Measurements from ENCODE around the gene CHCHD10. TPM values are rescaled to one million over a fixed set of nuclear protein-coding genes. Genes with fewer than 3 reads are reported as not detected.

The CHCHD10 gene
- total and polyA plus RNA-seq, 2 of the 8 experiments (the other 6 are each of a cell fraction or from before 2014, with no cell fraction given): 58.3 to 94.5 TPM

- Histone ChIP-seq H3K56ac (replicated peaks; ENCODE audit: insufficient read length, low read depth, low read length) (no peak overlapping the region), H2AK5ac (ENCODE audit: low read depth, low read length) (no peak overlapping the region), H3K4me1 (replicated peaks in 1 of 4; ENCODE audit: control insufficient read depth in 3 of 4, insufficient read depth in 4 of 4, low read length in 3 of 4) (peaks cover 0 to 6% (median 0%) of the 10 kb centered on the region in 4 experiments; a peak in 3 of 7 replicates), H3K79me2 (ENCODE audit: control insufficient read depth in 1 of 2, insufficient read depth in 2 of 2, low read length in 2 of 2) (no peaks in the 10 kb centered on the region), H3K23me2 (ENCODE audit: low read depth, low read length) (0 out of 2 replicates have a peak, but pooled peaks cover 2% of the 10 kb centered on the region), H2AFZ (ENCODE audit: low read length) (no peak overlapping the region), H3K9ac (replicated peaks in 1 of 4; ENCODE audit: extremely low read depth in 1 of 4, low read depth in 3 of 4, low read length in 3 of 4) (no peak overlapping the region), H4K20me1 (replicated peaks in 1 of 2; ENCODE audit: control insufficient read depth in 1 of 2, insufficient read depth in 2 of 2, low read length in 2 of 2) (no peaks in the 10 kb centered on the region), H4K8ac (ENCODE audit: extremely low read depth, insufficient read depth, low read length) (no peak overlapping the region), H4K91ac (replicated peaks; ENCODE audit: insufficient read length, low read length) (no peak overlapping the region), H2BK120ac (replicated peaks; ENCODE audit: low read depth, low read length) (no peak overlapping the region), H3K36me3 (ENCODE audit: control insufficient read depth in 2 of 4, insufficient read depth in 4 of 4, low read length in 3 of 4) (no peaks in the 10 kb centered on the region), H2BK12ac (ENCODE audit: low read depth, low read length) (no peak overlapping the region), H2BK15ac (ENCODE audit: low read length) (0 out of 2 replicates have a peak overlapping the region, but pooled peaks have one; percentile 61), H3K18ac (ENCODE audit: extremely low read depth, low read length) (no peak overlapping the region), H3K27ac (ENCODE audit: low read depth, low read length) (no peak overlapping the region), H4K5ac (ENCODE audit: insufficient read length, low read depth, low read length) (no peak overlapping the region), H3K4ac (replicated peaks; ENCODE audit: insufficient read length, low read depth, low read length) (no peak overlapping the region), H3K23ac (ENCODE audit: insufficient read length) (no peak overlapping the region), H2BK20ac (ENCODE audit: low read length) (no peak overlapping the region), H3K4me2 (ENCODE audit: insufficient read depth in 1 of 2, low read depth in 2 of 2, low read length in 2 of 2) (peak overlapping the region in 1 of 2 experiments; percentile 28; a peak in 1 of 4 replicates), H3K4me3 (ENCODE audit: extremely low read depth in 1 of 4, insufficient read depth in 2 of 4, low read depth in 3 of 4, low read length in 4 of 4) (no peak overlapping the region), H2BK5ac (ENCODE audit: low read depth, low read length) (no peak overlapping the region), H3K79me1 (ENCODE audit: low read depth, low read length) (no peaks in the 10 kb centered on the region), H3K9me3 (ENCODE audit: insufficient read depth in 2 of 2, low read depth in 1 of 2, low read length in 1 of 2) (no peaks in the 10 kb centered on the region), H3K27me3 (replicated peaks in 1 of 4; ENCODE audit: control insufficient read depth in 3 of 4, extremely low read depth in 1 of 4, insufficient read depth in 3 of 4, low read length in 3 of 4) (no peaks in the 10 kb centered on the region), H3K14ac (ENCODE audit: insufficient read length) (no peak overlapping the region)
- TF ChIP-seq CBX5 (IDR thresholded peaks at IDR 0.05; ENCODE audit: low read depth, low read length) (no peak), E2F6 (IDR thresholded peaks at IDR 0.05) (0 out of 2 replicates have a peak, but pooled peaks have one; percentile 16)
- CTCF ChIA-PET (ENCODE audit: partially characterized antibody): interaction anchor here (0.8 kb wide), 1 partner anchor 20 kb away, joined by 3 read pairs; no protein-coding TSS in a partner anchor
- no peak for FAIRE-seq
- 70% methylated on average over 3 of the region's 4 CpGs; no CpG with 5 or more reads in 1 of the 2 experiments for WGBS, 2 experiments (ENCODE audit: extremely low coverage in 1 of 2, insufficient coverage in 1 of 2, insufficient read length in 1 of 2, insufficient replicate concordance in 2 of 2, low coverage in 1 of 2, low lambda C conversion rate in 2 of 2, missing lambda C conversion rate in 1 of 2)
- DNase-seq (ENCODE audit: low read depth in 1 of 2, low spot score in 2 of 2): no peak
- POLR2A ChIA-PET (ENCODE audit: partially characterized antibody): interaction anchor here (1.8 to 5.3 kb wide), 3 partner anchors 10 to 101 kb away, joined by 5 to 22 read pairs (median 5); partner anchors contain the start of genes CHCHD10 and SLC2A11
Observed at GRCh38 chr22:23756891-23757290, 10.9 kb downstream of the CHCHD10 start.
